Measurements from ENCODE around the gene GNG11.
A peak's percentile ranks its signal among the peaks of the same experiment; 100 is the strongest.

The GNG11 gene

GRCh38 chr7:93943816-93944540 lies 22.4 kb downstream of the GNG11 start:
- DNase-seq (ENCODE audit: insufficient read length, low spot score) (no peak), FAIRE-seq (no peak)

GRCh38 chr7:93944673-93945072 lies 23.1 kb downstream of the GNG11 start:
- no peak for FAIRE-seq
- no peak for DNase-seq (ENCODE audit: insufficient read length, low spot score)

- FAIRE-seq (no peak), DNase-seq (ENCODE audit: insufficient read length, low spot score) (no peak)
Observed at GRCh38 chr7:93945083-93945482, 23.5 kb downstream of the GNG11 start.

- no peak for DNase-seq (ENCODE audit: insufficient read length, low spot score)
- no peak for FAIRE-seq
Observed at GRCh38 chr7:93945756-93946535, 24.4 kb downstream of the GNG11 start.

- FAIRE-seq (no peak), DNase-seq (ENCODE audit: insufficient read length, low spot score) (peak; percentile 5)
Observed at GRCh38 chr7:93948106-93948505, 26.6 kb downstream of the GNG11 start.

GRCh38 chr7:93948873-93949272 lies 27.3 kb downstream of the GNG11 start:
- DNase-seq (ENCODE audit: insufficient read length, low spot score) (no peak), FAIRE-seq (no peak)

- no peak for FAIRE-seq
Observed at GRCh38 chr7:93949423-93949822, 27.9 kb downstream of the GNG11 start.

GRCh38 chr7:93955304-93955703 lies 33.8 kb downstream of the GNG11 start:
- no peak for FAIRE-seq

More at GRCh38 chr7:93949423-93949822, 27.9 kb downstream of the GNG11 start:
- DNase-seq (ENCODE audit: insufficient read length, low spot score), result peak; percentile 23

GRCh38 chr7:93957767-93958166 lies 36.2 kb downstream of the GNG11 start:
- no peak for FAIRE-seq
- DNase-seq (ENCODE audit: insufficient read length, low spot score), result no peak

More at GRCh38 chr7:93955304-93955703, 33.8 kb downstream of the GNG11 start:
- DNase-seq (ENCODE audit: insufficient read length, low spot score), result no peak

- no peak for DNase-seq (ENCODE audit: insufficient read length, low spot score)
- FAIRE-seq, result no peak
Observed at GRCh38 chr7:93958216-93958615, 36.7 kb downstream of the GNG11 start.

- FAIRE-seq, result no peak
- no peak for DNase-seq (ENCODE audit: insufficient read length, low spot score)
Observed at GRCh38 chr7:93958651-93959050, 37.1 kb downstream of the GNG11 start.

- DNase-seq (ENCODE audit: insufficient read length, low spot score) (no peak), FAIRE-seq (no peak)
Observed at GRCh38 chr7:93960986-93961385, 39.5 kb downstream of the GNG11 start.

GRCh38 chr7:93964262-93964661 lies 42.7 kb downstream of the GNG11 start:
- FAIRE-seq (no peak), DNase-seq (ENCODE audit: insufficient read length, low spot score) (no peak)

GRCh38 chr7:93964813-93965212 lies 43.3 kb downstream of the GNG11 start:
- DNase-seq (ENCODE audit: insufficient read length, low spot score), result no peak
- no peak for FAIRE-seq

GRCh38 chr7:93968911-93969620 lies 47.5 kb downstream of the GNG11 start:
- DNase-seq (ENCODE audit: insufficient read length, low spot score), result no peak
- FAIRE-seq, result no peak

- DNase-seq (ENCODE audit: insufficient read length, low spot score) (no peak), FAIRE-seq (no peak)
Observed at GRCh38 chr7:93972029-93972725, 50.6 kb downstream of the GNG11 start.

- FAIRE-seq, result no peak
- DNase-seq (ENCODE audit: insufficient read length, low spot score), result no peak
Observed at GRCh38 chr7:93973134-93973533, 51.6 kb downstream of the GNG11 start.

- FAIRE-seq (no peak), DNase-seq (ENCODE audit: insufficient read length, low spot score) (no peak)
Observed at GRCh38 chr7:93977211-93977950, 55.8 kb downstream of the GNG11 start.
